GM10847 (cell line): ENCODE data around the gene ARHGAP27.

Source experiments
- POLR2A ChIP-seq: IDR thresholded peaks from 2 replicates; pipeline ENCODE4 v1.6.1; 2011; ENCODE audit not compliant: insufficient read length; ENCODE audit errors: extremely low read depth

The ARHGAP27 gene

GRCh38 chr17:45430738-45431530 is 1.7 kb downstream of the ARHGAP27 start:
- TF ChIP-seq POLR2A: no peak

GRCh38 chr17:45430006-45430737 is 2.5 kb downstream of the ARHGAP27 start:
- no peak for TF ChIP-seq POLR2A

GRCh38 chr17:45429339-45430005 is 3.2 kb downstream of the ARHGAP27 start:
- no peak for TF ChIP-seq POLR2A

- TF ChIP-seq POLR2A: no peak
Measured at GRCh38 chr17:45428931-45429338, 3.7 kb downstream of the ARHGAP27 start.

- no peak for TF ChIP-seq POLR2A
Measured at GRCh38 chr17:45428050-45428617, 4.5 kb downstream of the ARHGAP27 start.

GRCh38 chr17:45427181-45427835 is 5.4 kb downstream of the ARHGAP27 start:
- no peak for TF ChIP-seq POLR2A

GRCh38 chr17:45426561-45426960 is 6.1 kb downstream of the ARHGAP27 start:
- TF ChIP-seq POLR2A: no peak

- TF ChIP-seq POLR2A: no peak
Measured at GRCh38 chr17:45425984-45426413, 6.7 kb downstream of the ARHGAP27 start.

GRCh38 chr17:45425125-45425983 is 7.3 kb downstream of the ARHGAP27 start:
- TF ChIP-seq POLR2A: no peak

- TF ChIP-seq POLR2A: no peak
Measured at GRCh38 chr17:45424769-45425124, 7.9 kb downstream of the ARHGAP27 start.

GRCh38 chr17:45423975-45424335 is 8.7 kb downstream of the ARHGAP27 start:
- no peak for TF ChIP-seq POLR2A

GRCh38 chr17:45423304-45423974 is 9.2 kb downstream of the ARHGAP27 start:
- no peak for TF ChIP-seq POLR2A

GRCh38 chr17:45414990-45415881 is 17.4 kb downstream of the ARHGAP27 start:
- no peak for TF ChIP-seq POLR2A
